SK-N-MC (cell line): ENCODE measurements around the gene RGS16.

Experiments used
- DNase-seq: peaks from one replicate; pipeline ENCODE4 v3.0.0-alpha.2; 2011; ENCODE audit warnings: low read depth, low spot score
- H3K27ac ChIP-seq: fragments of 200-600 bp; sonication (generic); 2 replicates; pipeline ENCODE4 v1.5.1; 2016; ENCODE audit warnings: mixed run types
- H3K36me3 ChIP-seq: fragments of 200-600 bp; sonication (generic); 2 replicates; pipeline ENCODE4 v1.6.1; 2017; ENCODE audit warnings: antibody characterized with exemption, low read length, mixed read lengths; ENCODE audit not compliant: insufficient read depth
- H3K4me3 ChIP-seq: fragments of 200-600 bp; sonication (generic); 2 replicates; pipeline ENCODE4 v1.5.1; 2016
- H3K9ac ChIP-seq: fragments of 200-600 bp; sonication (generic); 2 replicates; pipeline ENCODE4 v1.8.0; 2017; ENCODE audit warnings: mixed run types, mixed read lengths; ENCODE audit not compliant: insufficient read length
- H3K9me3 ChIP-seq: fragments of 200-600 bp; sonication (generic); 2 replicates; pipeline ENCODE4 v1.6.1; 2017; ENCODE audit warnings: low read depth, mild to moderate bottlenecking, antibody characterized with exemption, low read length, moderate library complexity, mixed read lengths
- EZH2 ChIP-seq: fragments of 200-600 bp; sonication (generic); IDR thresholded peaks from one replicate; pipeline ENCODE4 v1.6.1; 2017; ENCODE audit warnings: antibody characterized with exemption
- FOXP2 ChIP-seq: optimal IDR thresholded peaks from 2 replicates; pipeline ENCODE3; 2011; ENCODE audit warnings: mild to moderate bottlenecking, moderate library complexity; ENCODE audit not compliant: insufficient read depth; ENCODE audit errors: extremely low read length, control extremely low read depth
- POLR2AphosphoS5 ChIP-seq: IDR thresholded peaks from 2 replicates; pipeline ENCODE4 v1.6.1; 2012; ENCODE audit warnings: mild to moderate bottlenecking, low read depth, low read length, borderline replicate concordance

RGS16 gene, protein sequence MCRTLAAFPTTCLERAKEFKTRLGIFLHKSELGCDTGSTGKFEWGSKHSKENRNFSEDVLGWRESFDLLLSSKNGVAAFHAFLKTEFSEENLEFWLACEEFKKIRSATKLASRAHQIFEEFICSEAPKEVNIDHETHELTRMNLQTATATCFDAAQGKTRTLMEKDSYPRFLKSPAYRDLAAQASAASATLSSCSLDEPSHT

DNA sequence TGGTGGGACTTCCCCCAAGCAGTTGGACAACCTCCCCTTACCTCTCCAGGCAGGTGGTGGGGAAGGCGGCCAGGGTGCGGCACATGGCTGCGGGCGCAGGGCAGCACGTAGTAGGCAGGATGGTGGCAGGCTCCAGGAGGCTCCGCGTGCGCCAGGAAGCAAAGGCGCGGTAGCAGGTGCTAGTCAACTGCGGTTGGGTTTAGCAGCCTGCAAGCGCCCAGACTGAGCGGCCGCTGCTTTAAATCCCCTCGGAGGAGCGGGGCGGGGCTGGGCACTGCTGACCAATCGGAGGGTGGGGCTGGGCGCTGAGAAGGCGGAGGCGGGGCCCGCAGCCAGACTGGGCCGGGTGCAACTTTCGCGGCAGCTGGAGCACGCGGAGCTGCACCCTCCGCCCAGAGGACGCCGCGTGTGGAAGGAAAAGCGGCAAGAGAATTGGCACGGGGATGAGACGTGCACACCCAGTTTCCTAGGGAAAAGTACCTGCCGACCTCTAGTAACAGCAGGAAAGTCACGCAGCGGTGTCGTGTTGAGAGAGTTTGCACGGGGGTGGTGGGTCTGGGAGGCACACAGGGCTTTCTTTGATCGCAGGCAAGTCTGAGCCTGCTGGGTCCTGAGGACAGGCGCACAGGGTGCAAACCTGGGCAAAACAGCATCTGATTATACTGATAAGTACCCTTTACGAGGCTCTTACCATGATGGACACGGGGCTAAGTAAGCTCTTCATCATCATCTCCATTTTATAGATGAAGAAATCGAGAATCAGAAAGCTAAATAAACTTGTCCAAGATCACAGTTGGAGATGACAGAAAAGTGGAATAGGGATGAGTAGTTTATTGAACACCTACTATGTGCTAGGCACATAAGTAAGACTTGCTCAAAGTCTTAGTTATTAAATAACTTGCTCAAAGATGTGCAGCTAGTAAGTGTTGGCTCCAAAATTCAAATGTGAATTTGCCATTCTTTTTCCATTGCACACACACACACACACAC, at the start of gene RGS16:
Gene RGS16, minus strand, starts transcription at position 215 of the 990 bp plus-strand sequence. Its CDS starts 130 bp downstream, at position 85.
- DNase-seq, result no peak
- Histone ChIP-seq H3K36me3 (peaks cover 38% of the 10 kb centered on the region), H3K27ac (no peak within 1 kb of the TSS), H3K9me3 (no peaks in the 10 kb centered on the region), H3K9ac (peak within 1 kb of the TSS; percentile 33), H3K4me3 (peak within 1 kb of the TSS; percentile 87)
- TF ChIP-seq FOXP2 (no peak), EZH2 (no peak), POLR2AphosphoS5 (peak; percentile 95)

DNA sequence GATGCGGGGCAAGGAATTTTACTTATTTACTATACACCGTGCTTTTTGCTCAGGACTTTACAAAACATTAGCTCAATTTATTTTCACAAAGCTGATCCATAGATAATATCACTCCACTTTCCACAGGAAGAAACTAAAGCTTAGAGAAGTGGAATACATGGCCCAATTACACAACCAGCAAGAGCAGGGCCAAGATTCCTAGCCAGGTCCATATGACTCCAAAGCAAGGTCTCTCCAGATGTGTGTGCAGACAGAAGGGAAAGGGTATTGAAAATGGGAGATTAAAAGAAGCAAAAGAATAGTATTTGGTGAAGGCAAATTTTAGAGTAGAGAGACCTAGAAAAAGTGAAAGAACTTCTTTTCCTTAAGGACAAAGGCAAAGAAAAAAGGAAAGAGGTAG, 49.8 kb upstream of the RGS16 start:
- Histone ChIP-seq H3K36me3 (no peaks in the 10 kb centered on the region), H3K4me3 (no peak overlapping the region)
- TF ChIP-seq POLR2AphosphoS5 (no peak), FOXP2 (no peak), EZH2 (no peak)

DNA sequence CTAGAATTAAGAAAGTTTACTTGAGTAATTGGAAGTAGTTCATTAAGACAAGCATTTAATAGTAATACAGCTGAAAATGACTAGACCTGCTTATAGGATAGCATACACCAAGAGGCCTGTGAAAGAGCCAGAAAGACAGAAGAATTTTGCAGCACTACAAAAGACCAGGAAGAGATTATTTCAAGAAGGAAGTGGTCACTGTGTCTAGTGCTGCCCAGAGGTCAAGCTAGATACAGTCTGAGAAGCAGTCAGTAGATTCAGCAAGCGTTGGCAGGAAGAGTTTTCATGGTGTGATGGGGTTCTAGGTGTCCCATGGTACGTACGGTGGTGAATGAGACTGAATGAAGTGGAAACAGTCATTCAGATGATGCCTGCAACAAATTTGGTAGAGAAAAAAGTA, 48.7 kb upstream of the RGS16 start:
- Histone ChIP-seq H3K4me3 (no peak overlapping the region), H3K9ac (no peak overlapping the region), H3K36me3 (no peaks in the 10 kb centered on the region), H3K9me3 (no peaks in the 10 kb centered on the region), H3K27ac (no peak overlapping the region)
- DNase-seq, result no peak
- TF ChIP-seq POLR2AphosphoS5 (no peak), EZH2 (no peak), FOXP2 (no peak)

More for the DNA sequence above, 49.8 kb upstream of the RGS16 start:
- H3K9ac ChIP-seq, result no peak overlapping the region
- no peaks in the 10 kb centered on the region for H3K9me3 ChIP-seq
- DNase-seq, result no peak
- no peak overlapping the region for H3K27ac ChIP-seq

DNA sequence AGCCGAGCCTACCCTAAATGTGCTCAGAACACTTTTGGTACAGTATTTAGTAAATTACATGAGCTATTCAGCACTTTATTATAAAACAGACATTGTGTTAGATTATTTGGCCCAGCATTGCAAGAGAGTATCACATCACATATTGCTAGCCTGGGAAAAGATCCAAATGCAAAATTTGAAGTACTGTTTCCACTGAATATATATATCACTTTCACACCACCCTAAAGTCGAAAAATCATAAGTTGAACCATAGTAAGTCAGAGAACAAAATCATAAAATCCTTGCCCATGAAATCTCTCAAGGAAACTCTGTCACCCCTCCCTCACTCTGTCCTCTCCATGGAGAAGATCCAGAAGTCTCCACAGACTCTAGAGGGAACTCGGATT, 47.1 kb upstream of the RGS16 start:
- Histone ChIP-seq H3K4me3 (no peak overlapping the region), H3K36me3 (no peaks in the 10 kb centered on the region), H3K27ac (no peak overlapping the region), H3K9me3 (no peaks in the 10 kb centered on the region), H3K9ac (no peak overlapping the region)
- TF ChIP-seq POLR2AphosphoS5, result no peak
- TF ChIP-seq EZH2, result no peak
- TF ChIP-seq FOXP2, result no peak
- no peak for DNase-seq

DNA sequence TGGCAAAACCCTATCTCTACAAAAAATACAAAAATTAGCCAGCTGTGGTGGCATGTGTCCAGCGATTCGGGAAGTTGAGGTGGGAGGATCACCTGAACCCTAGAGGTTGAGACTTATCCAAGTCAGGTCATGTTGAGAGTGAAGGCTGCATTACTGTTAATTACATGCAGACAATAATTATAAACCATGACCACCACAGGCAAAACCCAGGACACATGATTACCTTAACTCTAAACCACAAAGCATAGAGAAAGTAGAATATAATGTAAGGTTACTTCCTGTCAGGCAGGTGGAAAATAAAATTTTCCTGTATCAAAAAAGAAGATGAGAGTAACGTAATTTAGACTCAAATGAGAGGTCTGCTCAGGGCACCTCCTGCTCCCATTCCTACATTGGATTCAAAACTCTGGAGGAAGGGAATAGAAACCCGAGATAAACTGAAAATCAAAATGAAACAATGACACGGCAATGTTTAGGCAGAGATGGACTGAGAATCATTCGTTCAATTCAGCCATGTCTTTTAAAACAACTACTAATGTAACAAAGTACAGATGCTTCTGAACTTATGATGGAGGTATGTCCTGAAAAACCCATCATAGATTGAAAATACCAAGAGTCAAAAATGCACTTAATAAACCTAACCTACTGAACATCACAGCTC, 46.6 kb upstream of the RGS16 start:
- H3K4me3 ChIP-seq, result no peak overlapping the region
- TF ChIP-seq EZH2 (no peak), POLR2AphosphoS5 (no peak), FOXP2 (no peak)
- no peak overlapping the region for H3K27ac ChIP-seq
- H3K9me3 ChIP-seq, result no peaks in the 10 kb centered on the region
- no peaks in the 10 kb centered on the region for H3K36me3 ChIP-seq
- H3K9ac ChIP-seq, result no peak overlapping the region
- DNase-seq, result no peak

DNA sequence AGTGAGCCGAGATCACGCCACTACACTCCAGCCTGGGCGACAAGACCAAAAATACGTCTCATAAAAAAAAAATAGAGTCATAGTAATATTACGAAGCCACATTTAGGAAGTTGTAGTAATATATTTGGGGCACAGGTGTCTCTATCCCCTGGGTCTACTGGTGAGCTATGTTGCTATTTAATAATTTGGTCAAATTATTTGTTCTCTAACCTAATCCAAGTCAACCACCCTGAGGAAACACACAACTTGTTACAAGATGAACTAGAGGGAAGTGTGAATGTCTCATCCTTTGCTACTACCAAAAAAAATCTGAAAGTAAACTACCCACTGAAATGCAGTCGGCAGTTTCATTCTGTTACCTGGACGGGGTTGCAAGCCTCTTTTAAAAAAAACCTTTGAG, 44.9 kb upstream of the RGS16 start:
- DNase-seq, result no peak
- Histone ChIP-seq H3K36me3 (no peaks in the 10 kb centered on the region), H3K9me3 (no peaks in the 10 kb centered on the region), H3K9ac (no peak overlapping the region), H3K27ac (no peak overlapping the region), H3K4me3 (no peak overlapping the region)
- TF ChIP-seq POLR2AphosphoS5 (no peak), FOXP2 (no peak), EZH2 (no peak)

DNA sequence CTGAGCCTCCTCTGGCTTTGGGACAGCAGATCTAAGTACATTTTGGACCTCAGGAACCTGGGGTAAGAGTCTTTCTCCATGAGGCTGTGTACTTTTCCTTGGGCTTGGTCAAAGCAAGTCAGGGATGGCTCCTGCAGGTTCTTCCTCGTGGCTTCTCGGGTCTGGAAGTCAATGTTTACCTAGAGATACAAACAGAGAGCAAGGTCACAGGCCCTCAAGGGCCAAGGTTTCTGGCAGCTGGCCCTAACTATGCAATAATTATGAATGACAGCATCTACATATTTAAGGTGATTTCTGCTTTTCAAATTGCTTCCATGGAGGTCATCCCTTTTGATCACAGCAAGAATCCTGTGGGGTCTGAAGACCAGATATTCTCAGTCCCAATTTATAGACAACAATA, 42.5 kb upstream of the RGS16 start:
- no peak overlapping the region for H3K9ac ChIP-seq
- no peak overlapping the region for H3K4me3 ChIP-seq
- no peak for DNase-seq
- H3K9me3 ChIP-seq, result no peaks in the 10 kb centered on the region
- no peaks in the 10 kb centered on the region for H3K36me3 ChIP-seq
- TF ChIP-seq POLR2AphosphoS5, result no peak
- no peak for TF ChIP-seq FOXP2
- TF ChIP-seq EZH2, result no peak
- H3K27ac ChIP-seq, result no peak overlapping the region

DNA sequence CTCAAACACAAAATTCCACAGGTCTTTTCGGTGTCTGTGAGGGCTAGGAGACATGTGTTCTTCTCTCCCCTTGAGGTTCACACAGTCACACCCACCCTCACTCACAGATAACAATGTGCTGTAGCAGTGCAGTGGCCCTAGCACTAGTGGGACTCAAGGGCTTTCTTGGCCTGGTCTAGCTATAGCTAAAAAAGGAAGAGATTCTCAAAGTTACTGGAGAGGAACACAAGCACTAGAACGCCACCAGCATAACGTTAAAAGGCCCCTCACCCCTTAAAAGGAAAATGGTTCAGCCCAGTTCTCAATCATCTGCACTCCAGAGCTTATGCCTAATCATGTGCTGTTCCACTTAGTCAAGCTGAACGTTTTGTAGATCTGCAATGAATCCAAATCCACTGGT, 40.7 kb upstream of the RGS16 start:
- no peaks in the 10 kb centered on the region for H3K36me3 ChIP-seq
- H3K4me3 ChIP-seq, result no peak overlapping the region
- H3K9ac ChIP-seq, result no peak overlapping the region
- no peak for DNase-seq
- H3K9me3 ChIP-seq, result no peaks in the 10 kb centered on the region
- TF ChIP-seq EZH2 (no peak), FOXP2 (no peak), POLR2AphosphoS5 (no peak)
- no peak overlapping the region for H3K27ac ChIP-seq
